GM21576 (cell line): ENCODE data around the gene NRL.

ENCODE experiments used
- ATAC-seq: cut with Tn5 transposase; IDR thresholded peaks from one replicate; pipeline ENCODE4 v1.9.1; 2021; ENCODE audit warnings: mild to moderate bottlenecking, moderate library complexity; ENCODE audit not compliant: unreplicated experiment

The NRL gene

DNA sequence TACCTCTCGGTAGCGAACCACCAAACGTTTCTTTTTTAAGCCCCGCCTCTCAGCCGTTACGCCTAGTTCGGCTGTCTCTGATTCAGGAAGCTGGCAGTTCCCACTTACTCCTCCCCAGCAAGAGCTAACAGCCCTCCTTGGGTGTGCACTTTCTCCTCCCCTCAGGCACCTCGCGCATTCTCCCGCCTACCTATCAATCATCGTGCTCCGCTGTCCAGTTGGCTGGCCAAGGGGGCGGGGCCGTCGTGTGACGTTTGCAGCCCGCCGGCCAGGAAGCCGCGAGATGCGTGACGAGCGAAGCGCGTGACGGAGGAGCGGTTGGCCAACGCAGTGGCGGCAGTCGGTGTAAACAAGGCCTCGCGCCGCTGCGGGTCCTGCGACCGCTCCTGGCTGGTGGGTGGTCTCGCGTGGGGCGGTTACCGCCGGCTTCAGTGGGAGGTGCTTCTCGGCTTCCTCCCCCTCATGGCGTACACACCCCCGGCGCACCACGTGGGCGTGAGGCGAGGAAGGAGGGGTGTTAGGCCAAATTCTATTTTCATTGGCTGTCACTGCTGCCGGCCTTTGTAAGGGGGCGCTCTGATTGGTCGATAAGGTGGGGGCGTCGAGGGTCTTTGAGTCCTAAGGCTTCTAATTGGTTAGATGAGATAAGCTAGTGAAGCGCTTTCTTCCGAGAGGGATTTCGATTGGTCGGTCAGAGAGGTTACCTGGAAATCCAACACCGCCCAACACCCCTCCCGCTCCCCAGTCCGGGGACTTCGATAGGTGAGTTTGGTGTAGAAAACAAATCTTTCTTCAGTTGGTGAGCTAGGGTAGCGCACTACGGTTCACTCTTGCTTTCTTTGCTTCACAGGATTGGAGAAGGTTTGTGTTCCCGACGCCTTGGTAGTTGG, at the start of gene NRL, which contains the start of gene DCAF11:
Gene NRL, minus strand, starts transcription at position 418 of the 890 bp plus-strand sequence. CDS start 32,101 bp downstream, outside the sequence.
Gene DCAF11, plus strand, starts transcription at position 246 of the 890 bp plus-strand sequence. CDS start 818 bp downstream, outside the sequence.
- peak; percentile 85 for ATAC-seq

DNA sequence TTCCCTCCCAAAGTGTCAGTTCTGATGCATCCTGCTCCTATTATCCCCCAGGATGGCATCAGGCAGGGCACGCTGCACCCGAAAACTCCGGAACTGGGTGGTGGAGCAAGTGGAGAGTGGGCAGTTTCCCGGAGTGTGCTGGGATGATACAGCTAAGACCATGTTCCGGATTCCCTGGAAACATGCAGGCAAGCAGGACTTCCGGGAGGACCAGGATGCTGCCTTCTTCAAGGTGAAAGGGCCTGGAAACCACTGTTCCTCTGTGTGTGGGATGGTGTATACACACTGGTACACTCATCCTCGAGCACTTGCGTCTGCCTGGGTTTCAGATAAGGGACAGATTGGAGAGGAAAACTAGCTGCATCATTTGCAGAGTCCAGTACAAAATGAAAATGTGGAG, 47.3 kb upstream of the NRL start:
- no peak for ATAC-seq

DNA sequence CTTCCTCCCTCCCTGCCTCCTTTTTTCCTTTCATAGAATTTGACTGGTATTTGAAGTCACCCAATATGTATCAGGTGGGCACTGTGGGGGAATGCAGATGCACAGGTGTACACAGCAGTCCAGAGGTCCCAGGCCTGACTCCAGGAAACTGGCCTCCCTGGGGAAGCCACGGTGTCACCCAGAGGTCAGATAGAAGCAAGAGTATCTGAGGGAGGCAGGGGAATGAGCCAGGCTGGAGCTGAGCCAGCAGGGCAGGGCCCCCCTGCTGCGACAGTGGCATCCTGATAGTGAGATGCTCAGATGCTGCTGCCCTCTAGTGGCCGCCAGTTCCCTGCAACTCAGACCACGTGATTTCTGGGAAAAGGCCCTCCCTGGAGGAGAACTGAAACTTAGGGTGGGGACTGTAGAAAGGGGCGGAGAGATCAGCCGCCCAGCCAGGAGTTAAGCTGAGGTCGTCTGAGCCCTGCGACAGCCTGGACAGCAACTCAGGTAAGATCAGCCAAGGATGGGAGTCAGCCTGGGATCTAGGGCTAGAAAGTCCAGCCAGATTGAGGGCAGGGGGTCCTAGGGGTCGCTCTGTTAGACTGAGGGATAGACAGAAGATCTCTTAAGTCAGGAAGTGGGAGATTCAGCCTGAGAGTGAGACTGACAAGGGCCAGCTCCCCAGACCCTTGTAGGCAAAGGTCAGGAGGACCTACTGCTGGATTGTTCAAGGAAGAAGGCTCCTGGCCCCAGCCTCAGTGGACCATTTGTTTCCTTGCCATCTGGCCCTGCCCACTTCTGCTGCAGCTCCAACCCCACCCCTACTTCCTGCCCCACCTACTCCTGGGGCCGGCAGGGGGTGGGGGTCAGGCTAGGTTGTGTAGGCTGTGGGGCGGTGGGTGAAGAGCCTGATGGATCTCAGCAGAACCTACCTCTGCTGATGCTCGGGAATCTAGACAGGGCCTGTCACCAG, 46.4 kb upstream of the NRL start, which contains the start of gene IRF9:
Gene IRF9, plus strand, starts transcription at position 416 of the 955 bp plus-strand sequence. CDS start 880 bp downstream, outside the sequence.
- peak; percentile 79 for ATAC-seq

DNA sequence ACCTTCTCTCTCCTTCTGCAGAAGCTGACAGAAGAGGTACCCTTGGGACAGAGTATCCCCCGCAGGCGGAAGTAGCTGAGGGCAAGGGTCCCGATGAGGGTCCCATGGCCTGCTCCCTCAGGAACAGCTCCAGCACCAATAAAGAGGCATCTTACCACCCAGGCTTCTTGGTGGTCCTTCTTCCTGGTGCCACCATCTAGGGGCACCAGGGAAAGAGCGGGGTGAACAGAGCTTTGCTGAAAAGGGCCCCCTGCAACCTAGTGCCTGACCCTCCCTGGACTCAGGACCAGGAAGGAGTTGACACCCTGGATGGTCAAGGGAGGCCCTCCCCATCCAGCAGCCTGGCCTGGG, 45.7 kb upstream of the NRL start:
- no peak for ATAC-seq

DNA sequence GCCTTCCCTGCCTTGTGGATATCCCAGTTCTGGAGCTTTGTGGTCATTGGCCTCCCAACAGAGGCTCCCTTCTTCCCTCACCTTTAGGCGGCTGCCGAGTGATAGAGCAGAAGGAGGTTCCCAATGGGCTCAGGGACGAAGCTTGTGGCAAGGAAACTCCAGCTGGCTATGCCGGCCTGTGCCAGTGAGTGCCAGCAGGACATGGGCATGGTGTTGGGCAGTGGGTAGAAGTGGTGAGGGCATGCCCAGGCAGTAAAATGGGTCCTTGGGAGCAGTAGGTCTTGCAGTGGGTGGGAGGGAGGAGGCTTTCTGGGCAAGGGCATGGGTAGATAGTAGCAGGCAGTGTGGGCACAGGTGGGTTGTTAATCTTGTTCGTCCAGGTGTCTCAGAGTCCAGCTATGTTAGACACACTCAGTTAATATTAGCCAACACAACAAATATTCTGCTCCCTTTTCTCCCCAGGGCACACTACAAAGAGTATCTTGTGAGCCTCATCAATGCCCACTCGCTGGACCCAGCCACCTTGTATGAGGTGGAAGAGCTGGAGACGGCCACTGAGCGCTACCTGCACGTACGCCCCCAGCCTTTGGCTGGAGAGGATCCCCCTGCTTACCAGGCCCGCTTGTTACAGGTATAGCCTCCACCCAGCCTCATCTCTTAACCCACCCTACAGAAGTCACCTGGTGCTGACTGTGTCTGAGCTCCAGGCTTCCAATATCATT, 45.2 kb upstream of the NRL start:
- ATAC-seq = no peak

DNA sequence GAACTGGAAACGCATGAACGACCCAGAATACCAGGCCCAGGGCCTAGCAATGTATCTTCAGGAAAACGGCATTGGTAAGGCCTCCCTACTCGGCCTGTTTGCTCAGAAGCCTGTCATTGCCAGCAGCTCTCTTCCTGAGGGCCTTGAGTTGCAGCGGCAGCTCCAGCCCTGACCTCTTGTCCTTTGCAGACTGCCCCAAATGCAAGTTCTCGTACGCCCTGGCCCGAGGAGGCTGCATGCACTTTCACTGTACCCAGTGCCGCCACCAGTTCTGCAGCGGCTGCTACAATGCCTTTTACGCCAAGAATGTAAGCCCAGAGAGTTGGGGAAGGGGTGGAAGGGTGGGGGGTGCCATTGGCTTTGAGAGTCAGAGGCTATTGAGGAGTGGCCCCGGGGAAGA, 42.6 kb upstream of the NRL start:
- no peak for ATAC-seq

DNA sequence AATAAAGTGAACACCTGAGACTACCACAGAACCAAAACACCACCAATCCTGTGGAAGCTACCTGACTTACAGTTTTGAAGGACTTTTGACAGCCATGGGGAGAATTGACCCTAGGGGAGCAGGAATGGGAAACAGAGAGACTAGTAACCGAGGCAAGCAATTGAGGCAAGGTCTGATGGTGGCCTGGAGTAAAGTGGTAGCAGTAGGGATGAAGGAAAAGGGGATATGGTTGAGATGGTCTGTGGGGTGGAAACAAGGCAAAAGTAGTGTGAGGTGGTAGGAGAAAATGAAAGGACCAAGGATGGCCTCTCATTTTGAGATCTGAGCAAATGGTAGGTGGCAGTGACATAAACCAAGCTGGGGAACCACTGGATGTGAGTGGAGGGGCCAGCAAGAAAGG, 42.1 kb upstream of the NRL start:
- ATAC-seq = no peak

DNA sequence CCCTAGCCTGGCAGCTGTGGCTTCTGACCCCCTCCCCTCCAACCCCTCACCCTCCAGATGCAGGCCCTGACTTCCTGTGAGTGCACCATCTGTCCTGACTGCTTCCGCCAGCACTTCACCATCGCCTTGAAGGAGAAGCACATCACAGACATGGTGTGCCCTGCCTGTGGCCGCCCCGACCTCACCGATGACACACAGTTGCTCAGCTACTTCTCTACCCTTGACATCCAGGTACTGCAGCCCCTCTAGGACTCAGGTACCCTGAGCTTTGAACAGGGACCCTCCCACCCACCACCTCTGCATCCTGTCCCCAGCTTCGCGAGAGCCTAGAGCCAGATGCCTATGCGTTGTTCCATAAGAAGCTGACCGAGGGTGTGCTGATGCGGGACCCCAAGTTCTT, 40.4 kb upstream of the NRL start:
- no peak for ATAC-seq

DNA sequence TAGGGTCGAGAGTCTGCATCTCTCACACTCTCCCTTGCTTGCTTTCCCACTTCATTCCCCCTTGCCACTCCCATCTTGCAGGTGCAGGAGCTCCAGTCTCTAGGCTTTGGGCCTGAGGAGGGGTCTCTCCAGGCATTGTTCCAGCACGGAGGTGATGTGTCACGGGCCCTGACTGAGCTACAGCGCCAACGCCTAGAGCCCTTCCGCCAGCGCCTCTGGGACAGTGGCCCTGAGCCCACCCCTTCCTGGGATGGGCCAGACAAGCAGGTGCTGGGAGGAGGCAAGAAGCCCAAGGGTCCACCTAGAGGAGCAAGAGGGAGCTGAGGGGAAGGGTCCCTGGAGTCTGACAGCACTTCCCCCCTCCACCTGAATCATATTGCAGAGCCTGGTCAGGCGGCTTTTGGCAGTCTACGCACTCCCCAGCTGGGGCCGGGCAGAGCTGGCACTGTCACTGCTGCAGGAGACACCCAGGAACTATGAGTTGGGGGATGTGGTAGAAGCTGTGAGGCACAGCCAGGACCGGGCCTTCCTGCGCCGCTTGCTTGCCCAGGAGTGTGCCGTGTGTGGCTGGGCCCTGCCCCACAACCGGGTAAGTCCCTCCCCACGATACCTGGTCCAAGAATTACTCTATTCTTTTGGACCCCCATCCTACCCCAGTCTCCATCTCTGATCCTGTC, 36.8 kb upstream of the NRL start:
- ATAC-seq = no peak

DNA sequence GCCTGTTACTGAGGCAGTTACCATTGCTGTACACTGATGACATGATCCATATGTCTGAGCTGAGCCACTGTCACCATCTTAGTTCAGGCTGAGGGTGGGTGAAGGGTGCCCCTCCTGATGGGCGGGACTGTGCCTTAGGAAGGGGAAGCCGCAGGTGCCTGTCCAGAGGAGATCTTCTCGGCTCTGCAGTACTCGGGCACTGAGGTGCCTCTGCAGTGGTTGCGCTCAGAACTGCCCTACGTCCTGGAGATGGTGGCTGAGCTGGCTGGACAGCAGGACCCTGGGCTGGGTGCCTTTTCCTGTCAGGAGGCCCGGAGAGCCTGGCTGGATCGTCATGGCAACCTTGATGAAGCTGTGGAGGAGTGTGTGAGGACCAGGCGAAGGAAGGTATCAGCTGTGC, 36.2 kb upstream of the NRL start:
- no peak for ATAC-seq

DNA sequence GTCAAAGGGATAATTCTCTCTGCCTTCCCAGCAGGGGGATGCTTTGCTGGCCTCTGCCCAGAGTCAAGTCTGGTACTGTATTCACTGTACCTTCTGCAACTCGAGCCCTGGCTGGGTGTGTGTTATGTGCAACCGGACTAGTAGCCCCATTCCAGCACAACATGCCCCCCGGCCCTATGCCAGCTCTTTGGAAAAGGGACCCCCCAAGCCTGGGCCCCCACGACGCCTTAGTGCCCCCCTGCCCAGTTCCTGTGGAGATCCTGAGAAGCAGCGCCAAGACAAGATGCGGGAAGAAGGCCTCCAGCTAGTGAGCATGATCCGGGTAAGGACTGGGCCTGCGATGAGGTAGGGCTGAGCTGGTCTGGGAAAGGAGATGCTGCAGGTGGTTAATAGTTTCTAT, 35.8 kb upstream of the NRL start:
- ATAC-seq = no peak

DNA sequence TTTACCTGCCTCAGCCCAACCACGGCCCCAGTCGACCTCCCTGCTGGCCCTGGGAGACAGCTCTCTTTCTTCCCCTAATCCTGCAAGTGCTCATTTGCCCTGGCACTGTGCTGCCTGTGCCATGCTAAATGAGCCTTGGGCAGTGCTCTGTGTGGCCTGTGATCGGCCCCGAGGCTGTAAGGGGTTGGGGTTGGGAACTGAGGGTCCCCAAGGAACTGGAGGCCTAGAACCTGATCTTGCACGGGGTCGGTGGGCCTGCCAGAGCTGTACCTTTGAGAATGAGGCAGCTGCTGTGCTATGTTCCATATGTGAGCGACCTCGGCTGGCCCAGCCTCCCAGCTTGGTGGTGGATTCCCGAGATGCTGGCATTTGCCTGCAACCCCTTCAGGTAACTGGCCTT, 35.3 kb upstream of the NRL start:
- no peak for ATAC-seq

DNA sequence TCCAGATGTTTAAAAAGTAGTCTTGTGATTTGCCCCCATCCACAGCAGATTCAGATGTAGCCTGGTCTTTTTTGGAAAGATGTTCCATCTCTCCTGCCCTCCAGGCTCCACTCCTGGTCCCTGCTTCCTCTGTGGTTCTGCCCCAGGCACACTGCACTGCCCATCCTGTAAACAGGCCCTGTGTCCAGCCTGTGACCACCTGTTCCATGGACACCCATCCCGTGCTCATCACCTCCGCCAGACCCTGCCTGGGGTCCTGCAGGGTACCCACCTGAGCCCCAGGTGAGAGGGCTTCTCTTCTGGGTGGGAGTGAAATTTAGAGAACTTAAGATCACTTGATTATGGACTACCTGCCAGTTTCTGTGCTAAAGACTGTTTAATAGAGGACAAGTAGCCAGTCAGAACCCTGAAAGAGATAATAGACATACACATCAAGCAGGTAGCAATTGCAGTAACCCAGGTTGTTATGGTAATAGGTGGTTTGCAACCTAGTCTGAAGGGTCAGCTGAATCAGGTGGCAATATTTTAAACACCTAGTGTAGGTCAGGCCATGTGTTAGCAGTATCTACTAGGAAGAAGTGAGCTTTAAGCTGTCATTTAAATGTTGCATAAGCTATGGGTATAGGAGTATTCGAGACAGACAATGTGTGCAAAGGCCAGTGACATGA, 34.7 kb upstream of the NRL start:
- ATAC-seq = no peak

DNA sequence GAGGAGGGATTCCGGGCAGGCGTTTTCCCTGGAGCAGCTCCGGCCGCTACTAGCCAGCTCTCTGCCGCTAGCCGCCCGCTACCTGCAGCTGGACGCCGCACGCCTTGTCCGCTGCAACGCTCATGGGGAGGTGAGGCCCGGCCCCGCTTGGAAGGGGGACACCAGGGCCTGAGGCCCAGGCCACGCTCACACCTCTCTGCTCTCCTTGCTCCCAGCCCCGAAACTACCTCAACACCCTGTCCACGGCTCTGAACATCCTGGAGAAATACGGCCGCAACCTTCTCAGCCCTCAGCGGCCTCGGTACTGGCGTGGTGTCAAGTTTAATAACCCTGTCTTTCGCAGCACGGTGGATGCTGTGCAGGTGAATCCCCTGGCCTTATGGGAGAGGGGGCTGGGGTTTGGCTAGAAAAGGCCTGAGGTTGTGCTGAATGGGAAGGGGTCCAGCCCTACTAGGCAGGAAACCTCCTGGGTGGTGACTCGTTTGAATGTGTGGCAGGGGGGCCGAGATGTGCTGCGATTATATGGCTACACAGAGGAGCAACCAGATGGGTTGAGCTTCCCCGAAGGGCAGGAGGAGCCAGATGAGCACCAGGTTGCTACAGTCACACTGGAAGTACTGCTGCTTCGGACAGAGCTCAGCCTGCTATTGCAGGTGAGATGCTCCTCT, 33.1 kb upstream of the NRL start:
- no peak for ATAC-seq

DNA sequence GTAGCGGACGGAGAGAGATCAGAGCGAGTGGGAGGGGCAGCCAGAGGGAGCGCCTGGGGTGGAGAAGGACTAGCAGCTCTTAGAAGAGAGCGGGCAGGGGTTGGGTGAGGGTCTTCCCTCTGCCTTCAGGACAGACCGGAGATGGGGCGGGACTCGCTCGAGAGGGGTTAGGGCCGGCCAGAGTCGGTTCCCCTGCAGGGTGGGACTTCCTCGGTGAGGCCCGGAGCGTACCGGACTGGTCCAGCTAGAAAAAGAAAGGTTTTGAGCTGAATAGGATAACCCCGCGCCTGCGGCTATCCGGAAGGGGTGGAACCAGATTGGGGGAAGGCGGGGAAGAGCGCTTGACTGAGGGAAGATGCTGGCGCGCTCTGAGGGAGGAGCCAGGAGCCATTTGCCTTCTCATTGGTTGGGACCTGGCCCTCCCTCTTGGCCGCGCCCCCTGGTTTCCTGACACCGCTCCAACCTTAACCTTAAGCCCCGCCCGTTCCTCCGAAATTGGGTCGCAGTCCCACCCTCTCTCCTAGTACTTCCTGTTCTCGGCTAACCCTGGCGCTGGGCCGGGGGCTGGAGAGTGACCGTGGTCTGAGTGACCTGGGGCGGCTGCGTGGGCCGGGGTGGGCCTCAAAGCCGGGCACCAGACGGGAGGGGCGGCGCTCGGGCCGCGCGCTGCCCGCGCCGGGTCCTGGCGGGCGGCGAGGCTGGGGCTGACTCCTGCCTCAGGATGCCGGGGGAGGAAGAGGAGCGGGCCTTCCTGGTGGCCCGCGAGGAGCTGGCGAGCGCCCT, 32.4 kb upstream of the NRL start, which contains the start of gene RNF31:
Gene RNF31, plus strand, starts transcription at position 521 of the 783 bp plus-strand sequence. Its CDS starts 201 bp downstream, at position 722.
- peak; percentile 85 for ATAC-seq

DNA sequence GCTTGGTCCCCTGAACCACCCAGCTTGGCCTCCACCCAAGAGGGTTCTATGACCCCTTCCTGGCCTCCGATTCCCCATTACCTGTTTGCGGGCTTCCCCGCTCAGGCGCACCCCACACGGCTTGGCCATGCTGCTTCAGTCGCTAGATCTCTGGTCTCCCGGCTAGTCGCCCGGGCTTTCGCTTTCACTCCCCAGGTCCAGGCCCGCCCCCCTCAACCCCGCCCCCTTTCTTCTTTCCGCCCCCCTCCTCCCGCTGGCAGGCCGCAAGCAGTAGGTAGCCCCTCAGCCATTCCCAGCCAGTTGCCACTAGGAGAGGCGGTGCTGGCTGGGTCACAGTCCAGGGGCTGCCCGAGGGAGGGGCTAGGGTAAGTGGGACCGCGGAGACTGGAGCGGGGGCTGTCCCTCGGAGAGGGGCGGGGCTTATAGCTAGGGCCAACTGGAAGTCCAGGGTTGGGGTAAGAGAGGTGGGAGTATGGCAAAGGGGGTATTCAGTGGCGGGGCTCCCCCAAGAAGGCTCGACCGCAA, 31.8 kb upstream of the NRL start, which contains the start of gene PSME2:
Gene PSME2, minus strand, starts transcription at position 158 of the 525 bp plus-strand sequence. Its CDS starts 29 bp downstream, at position 129.
- ATAC-seq = peak; percentile 56

DNA sequence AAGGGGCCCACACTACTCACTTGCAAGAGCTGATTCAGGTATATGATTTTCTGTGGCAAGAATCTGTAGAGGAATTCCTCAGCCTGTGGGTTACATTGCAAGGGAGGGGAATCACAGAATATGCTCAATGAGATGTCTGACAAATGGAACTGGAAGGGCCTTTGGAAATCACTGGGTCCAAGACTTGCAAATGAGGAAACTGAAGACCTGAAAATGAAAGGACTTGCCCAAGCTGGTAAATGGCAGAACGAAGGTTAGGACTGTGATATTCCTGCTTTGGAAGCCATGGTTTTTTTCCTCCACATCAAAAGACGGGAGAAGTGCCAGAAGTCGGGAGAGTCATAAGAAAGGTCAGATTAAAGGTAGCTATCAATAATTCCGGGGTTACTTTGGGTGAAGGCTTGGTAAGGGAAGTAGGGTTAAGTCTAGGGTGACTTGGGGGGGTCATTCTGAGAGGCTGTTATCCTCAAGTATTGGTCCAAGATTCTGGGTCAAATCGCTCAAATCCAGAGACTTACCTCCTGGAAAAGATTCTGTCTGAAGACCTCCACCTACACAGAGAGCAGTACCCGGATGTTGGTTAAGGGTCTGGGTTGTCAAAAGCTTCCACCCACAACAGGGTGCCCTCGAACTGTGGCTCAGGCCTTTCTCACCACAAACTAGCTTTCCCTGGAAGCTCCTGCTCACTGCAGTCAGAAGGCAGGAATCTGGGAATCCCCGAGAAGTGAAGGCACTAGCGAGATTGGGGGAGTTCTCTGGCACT, 31.1 kb upstream of the NRL start:
- ATAC-seq = no peak
